Uterus (tissue), 4 donors: Measurements from ENCODE around the gene MSL1. TPM values are rescaled to one million over a fixed set of nuclear protein-coding genes. Genes with fewer than 3 reads are reported as not detected.
"Not testable (repeated sequence)": the region's sequence is repeated elsewhere in the genome, so short reads cannot be mapped to it uniquely, and the experiment has no call there.

Experiments used
- DNase-seq, 2 donors: peaks; one replicate each; pipeline ENCODE4 v3.0.0-alpha.2; 2019 to 2020
- H3K27ac ChIP-seq, 2 donors: fragments of 200-600 bp; sonication (generic); 1 replicate in 1 of 2; 2 replicates in 1 of 2; pipeline ENCODE4 v1.5.1; 2016 to 2018
- H3K27me3 ChIP-seq, 2 donors: fragments of 200-600 bp; sonication (generic); one replicate each; pipeline ENCODE4 v1.5.1; 2018 to 2019; ENCODE audit warnings: control low read depth in 1 of 2
- H3K36me3 ChIP-seq, 2 donors: fragments of 200-600 bp; sonication (generic); one replicate each; pipeline ENCODE4 v1.5.1; 2019; ENCODE audit warnings: control low read depth in 1 of 2
- H3K4me1 ChIP-seq, 2 donors: fragments of 200-600 bp; sonication (generic); one replicate each; pipeline ENCODE4 v1.5.1; 2018 to 2019; ENCODE audit warnings: control low read depth in 1 of 2
- H3K4me3 ChIP-seq, 2 donors: fragments of 200-600 bp; sonication (generic); 1 replicate in 1 of 2; 2 replicates in 1 of 2; pipeline ENCODE4 v1.5.1; 2018 to 2019; ENCODE audit warnings: mild to moderate bottlenecking in 1 of 2
- H3K9me3 ChIP-seq, 2 donors: fragments of 200-600 bp; sonication (generic); one replicate each; pipeline ENCODE4 v1.5.1; 2019; ENCODE audit warnings: control low read depth in 1 of 2
- CTCF ChIP-seq, 4 experiments: fragments of 200-600 bp in 2 of 4; fragments of 450-650 bp in 2 of 4; sonication (generic) in 2 of 4; IDR thresholded peaks; one replicate each; pipeline ENCODE4 v1.5.1; 2016 to 2019; ENCODE audit warnings: antibody characterized with exemption in 4 of 4, mild to moderate bottlenecking in 2 of 4, moderate library complexity in 1 of 4
- POLR2A ChIP-seq, 2 donors: fragments of 450-650 bp; IDR thresholded peaks; one replicate each; pipeline ENCODE4 v1.6.1; 2016; ENCODE audit warnings: antibody characterized with exemption in 2 of 2, mild to moderate bottlenecking in 1 of 2, moderate library complexity in 1 of 2
- intact Hi-C: fragments of 100-400 bp; cut with DNase I; formaldehyde crosslinking; loops from one replicate; pipeline ENCODE4 v1.15.1; 2023; ENCODE audit warnings: low total_unique reads
- total RNA-seq, 4 donors: library from RNA; depleted of rRNA in 3 of 4; stranded (reverse); fragments of >200 nt in 3 of 4; gene quantifications; one replicate each; pipeline versions ENCODE4 v1.1.0 to v1.2.4, GENCODE V29; 2014 to 2023
- donor health status: DM: yes; HTN: yes; CAD: no.

MSL1 gene
- total RNA-seq, 4 donors from 2014 or later: 51.0 to 151 (median 77.6) TPM

- no peaks in the 10 kb centered on the region for H3K27me3 ChIP-seq
- no peaks in the 10 kb centered on the region for H3K36me3 ChIP-seq
- intact Hi-C loops: no loop called here
- H3K4me3 ChIP-seq: no peak overlapping the region
- no peak overlapping the region for H3K27ac ChIP-seq
- DNase-seq: no peak
- no peak for TF ChIP-seq POLR2A (IDR thresholded peaks at IDR 0.05)
- TF ChIP-seq CTCF (IDR thresholded peaks at IDR 0.05): no peak
- H3K9me3 ChIP-seq: no peaks in the 10 kb centered on the region
- no peaks in the 10 kb centered on the region for H3K4me1 ChIP-seq
Observed at GRCh38 chr17:40129498-40129897, 7.7 kb downstream of the MSL1 start.

- H3K4me3 ChIP-seq: no peak overlapping the region
- H3K4me1 ChIP-seq: no peaks in the 10 kb centered on the region
- DNase-seq: no peak
- H3K36me3 ChIP-seq: no peaks in the 10 kb centered on the region
- TF ChIP-seq POLR2A (IDR thresholded peaks at IDR 0.05) (no peak), CTCF (IDR thresholded peaks at IDR 0.05) (no peak)
- intact Hi-C loops: no loop called here
- H3K9me3 ChIP-seq: no peaks in the 10 kb centered on the region
- no peak overlapping the region for H3K27ac ChIP-seq
- H3K27me3 ChIP-seq: no peaks in the 10 kb centered on the region
Observed at GRCh38 chr17:40130352-40131042, 8.7 kb downstream of the MSL1 start.

GRCh38 chr17:40134184-40134583 lies 12.4 kb downstream of the MSL1 start:
- H3K4me3 ChIP-seq: no peak overlapping the region
- intact Hi-C loops: no loop called here
- no peak overlapping the region for H3K27ac ChIP-seq
- no peak for DNase-seq
- H3K36me3 ChIP-seq: no peaks in the 10 kb centered on the region
- TF ChIP-seq CTCF (IDR thresholded peaks at IDR 0.05) (no peak), POLR2A (IDR thresholded peaks at IDR 0.05) (no peak)
- no peaks in the 10 kb centered on the region for H3K27me3 ChIP-seq
- H3K9me3 ChIP-seq: no peaks in the 10 kb centered on the region
- H3K4me1 ChIP-seq: no peaks in the 10 kb centered on the region

- Histone ChIP-seq H3K4me3 (no peak overlapping the region), H3K27ac (peak overlapping the region in 1 of 2 donors; percentile 22), H3K9me3 (no peaks in the 10 kb centered on the region), H3K36me3 (no peaks in the 10 kb centered on the region), H3K4me1 (no peaks in the 10 kb centered on the region), H3K27me3 (no peaks in the 10 kb centered on the region)
- no peak for DNase-seq
- intact Hi-C loops: no loop called here
- no peak for TF ChIP-seq CTCF (IDR thresholded peaks at IDR 0.05)
- no peak for TF ChIP-seq POLR2A (IDR thresholded peaks at IDR 0.05)
Observed at GRCh38 chr17:40135817-40136216, 14.0 kb downstream of the MSL1 start.

- H3K4me3 ChIP-seq: peak overlapping the region; percentile 74 to 97
- no peak for TF ChIP-seq CTCF (IDR thresholded peaks at IDR 0.05)
- TF ChIP-seq POLR2A (IDR thresholded peaks at IDR 0.05): no peak
- no peaks in the 10 kb centered on the region for H3K36me3 ChIP-seq
- H3K4me1 ChIP-seq: peaks cover 0 to 15% of the 10 kb centered on the region in 2 donors
- H3K9me3 ChIP-seq: no peaks in the 10 kb centered on the region
- no peaks in the 10 kb centered on the region for H3K27me3 ChIP-seq
- H3K27ac ChIP-seq: peak overlapping the region; percentile 96 to 97
- intact Hi-C loops: no loop called here
- DNase-seq: peak; percentile 29 to 30
Observed at GRCh38 chr17:40139566-40140058, 17.8 kb downstream of the MSL1 start.

GRCh38 chr17:40143166-40143565 lies 21.4 kb downstream of the MSL1 start:
- H3K9me3 ChIP-seq, H3K4me3 ChIP-seq, DNase-seq, H3K27me3 ChIP-seq, intact Hi-C loops, H3K36me3 ChIP-seq, H3K27ac ChIP-seq: not testable (repeated sequence)
- peaks cover 0 to 15% of the 10 kb centered on the region in 2 donors for H3K4me1 ChIP-seq
